Urothelium cell line (cell line): ENCODE data around the gene LNP1.
"Not testable (repeated sequence)": the region's sequence is repeated elsewhere in the genome, so short reads cannot be mapped to it uniquely, and the experiment has no call there.

ENCODE experiments used
- DNase-seq: peaks from one replicate; pipeline ENCODE4 v3.0.0; 2011; ENCODE audit warnings: low spot score, mixed read lengths
- FAIRE-seq: peaks from 2 replicates; lab custom pipeline; 2011; peaks lifted over from hg19 to GRCh38; lab: Jason Lieb, UNC

The LNP1 gene, protein sequence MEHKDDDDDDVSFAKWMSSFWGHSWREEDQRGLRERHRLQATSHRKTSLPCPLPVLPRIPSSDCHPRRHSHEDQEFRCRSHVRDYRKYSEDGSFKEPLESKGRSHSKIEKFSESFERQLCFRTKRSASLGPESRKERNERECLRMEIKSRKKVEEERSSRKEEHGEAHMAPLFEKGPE

DNA sequence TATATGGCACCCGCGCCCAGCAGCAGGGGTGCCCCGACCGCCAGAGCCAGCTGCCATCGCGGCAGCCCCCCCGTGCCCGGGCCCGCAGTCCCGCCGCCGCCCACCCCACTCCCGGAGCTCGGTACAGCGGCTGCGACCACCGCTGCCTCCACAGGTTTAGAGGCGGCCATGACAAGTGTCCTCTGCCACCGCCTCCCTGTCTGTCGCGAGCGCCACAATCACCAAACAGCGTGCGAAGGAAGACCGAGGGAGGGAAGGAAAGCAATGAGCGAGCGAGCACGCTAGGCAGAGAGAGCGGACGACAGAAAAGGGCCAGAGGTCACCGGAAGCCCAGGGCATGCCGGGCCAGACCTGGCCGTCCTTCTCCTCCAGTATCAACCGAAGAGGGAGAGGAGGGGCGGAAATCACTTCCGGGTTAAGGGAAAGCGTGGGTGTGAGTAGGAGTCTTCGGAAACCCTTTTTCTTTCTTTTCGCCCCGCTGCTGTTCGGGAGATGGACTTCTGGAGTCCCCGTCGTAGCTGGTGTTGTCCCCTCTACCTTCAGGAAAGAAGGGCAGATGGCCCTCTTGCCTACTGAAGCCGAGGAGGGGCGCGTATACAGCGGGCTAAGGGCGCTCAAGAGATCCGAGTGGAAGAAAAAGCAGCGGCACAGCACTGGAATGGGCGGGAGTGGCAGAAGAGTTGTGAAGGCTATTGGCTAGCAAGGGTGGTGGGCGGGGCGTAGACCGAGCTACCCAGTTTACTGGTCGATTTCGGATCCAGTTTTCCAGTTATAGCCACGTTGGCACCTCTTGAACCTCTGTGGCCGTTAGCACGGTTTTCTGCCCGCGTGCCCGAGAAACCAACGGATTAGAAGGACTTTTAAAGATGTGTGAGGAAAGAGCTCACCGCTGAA, at the start of gene LNP1, which contains the start of gene TOMM70:
Gene LNP1 (plus strand): TSS at position 760 of the 894 bp plus-strand sequence. CDS start 28,191 bp downstream, outside the sequence.
Gene TOMM70 (minus strand): TSS at position 310 of the 894 bp plus-strand sequence. CDS start 140 bp downstream, at position 170.
- peak; percentile 95 for DNase-seq
- peak; percentile 85 for FAIRE-seq

DNA sequence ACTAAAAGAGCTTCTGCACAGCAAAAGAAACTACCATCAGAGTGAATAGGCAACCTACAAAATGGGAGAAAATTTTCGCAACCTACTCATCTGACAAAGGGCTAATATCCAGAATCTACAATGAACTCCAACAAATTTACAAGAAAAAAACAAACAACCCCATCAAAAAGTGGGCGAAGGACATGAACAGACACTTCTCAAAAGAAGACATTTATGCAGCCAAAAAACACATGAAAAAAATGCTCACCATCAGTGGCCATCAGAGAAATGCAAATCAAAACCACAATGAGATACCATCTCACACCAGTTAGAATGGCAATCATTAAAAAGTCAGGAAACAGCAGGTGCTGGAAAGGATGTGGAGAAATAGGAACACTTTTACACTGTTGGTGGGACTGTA, 49.6 kb upstream of the LNP1 start:
- not testable (repeated sequence) for FAIRE-seq, DNase-seq

DNA sequence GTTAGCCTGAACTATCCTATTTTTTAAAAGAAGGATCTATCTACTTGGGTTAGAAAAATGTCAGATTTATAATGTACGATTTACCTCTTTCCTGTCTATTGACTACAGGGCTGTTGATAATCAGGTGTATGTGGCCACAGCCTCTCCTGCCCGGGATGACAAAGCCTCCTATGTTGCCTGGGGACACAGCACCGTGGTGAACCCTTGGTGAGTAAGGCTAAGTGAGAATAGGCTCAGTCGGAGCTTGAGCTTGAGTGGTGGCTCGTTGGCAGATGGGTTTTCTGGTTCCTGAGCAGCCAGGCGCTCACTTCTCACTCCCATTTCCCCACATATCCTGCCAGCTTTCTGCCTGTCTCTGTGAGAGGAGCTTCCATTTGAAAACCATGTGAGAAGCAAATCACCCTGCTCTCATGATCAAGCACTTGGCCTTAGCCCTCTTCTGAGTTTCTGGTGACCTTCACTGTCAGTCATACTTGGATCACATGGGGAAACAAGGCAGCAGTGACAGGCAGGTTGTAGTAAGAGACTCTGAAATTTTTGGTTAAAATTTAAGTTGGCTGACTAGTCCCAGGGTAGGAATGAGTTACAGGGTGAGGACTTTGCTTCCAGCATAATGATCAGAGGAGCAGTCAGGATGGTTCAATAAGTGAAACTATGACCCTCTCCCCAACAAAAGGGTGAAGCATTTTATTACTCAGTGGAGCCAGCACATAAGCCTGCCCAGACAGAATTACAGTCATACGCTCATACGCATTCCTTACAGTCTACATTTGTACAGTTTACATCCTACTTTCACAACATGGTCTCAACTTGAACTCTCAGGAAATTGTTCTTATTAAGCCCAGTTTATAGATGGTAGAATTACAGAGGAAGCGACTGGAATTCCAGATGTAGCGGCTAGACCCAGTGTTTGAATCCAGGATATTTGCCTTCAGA, 48.8 kb upstream of the LNP1 start:
- DNase-seq, result no peak
- FAIRE-seq, result no peak

- no peak for FAIRE-seq
Measured at GRCh38 chr3:100354850-100355249, 46.5 kb upstream of the LNP1 start.

GRCh38 chr3:100358413-100358812, 42.9 kb upstream of the LNP1 start:
- no peak for FAIRE-seq
- no peak for DNase-seq

More at GRCh38 chr3:100354850-100355249, 46.5 kb upstream of the LNP1 start:
- DNase-seq, result no peak

GRCh38 chr3:100359035-100359434, 42.3 kb upstream of the LNP1 start:
- DNase-seq (no peak), FAIRE-seq (no peak)

GRCh38 chr3:100360757-100361496, 40.4 kb upstream of the LNP1 start:
- FAIRE-seq (no peak), DNase-seq (no peak)

GRCh38 chr3:100361897-100362296, 39.4 kb upstream of the LNP1 start:
- no peak for DNase-seq
- FAIRE-seq, result peak; percentile 62

DNA sequence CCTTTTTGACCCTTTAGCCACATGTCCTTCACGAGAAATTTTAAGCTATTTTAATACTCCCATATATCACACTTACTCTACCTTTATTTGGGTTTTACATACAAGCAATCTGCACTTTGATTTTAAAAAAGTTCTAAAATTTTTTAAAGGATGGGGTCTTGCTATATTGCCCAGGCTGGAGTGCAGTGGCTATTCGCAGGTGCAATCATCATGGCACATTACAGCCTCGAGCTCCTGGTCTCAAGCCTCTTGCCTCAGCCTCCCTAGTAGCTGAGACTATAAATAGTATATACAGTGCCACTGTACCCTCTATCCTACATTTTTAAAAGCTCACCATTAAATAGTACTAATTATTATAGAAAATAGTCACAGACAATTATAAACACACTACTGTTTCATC, 36.9 kb upstream of the LNP1 start:
- no peak for DNase-seq
- FAIRE-seq, result no peak

DNA sequence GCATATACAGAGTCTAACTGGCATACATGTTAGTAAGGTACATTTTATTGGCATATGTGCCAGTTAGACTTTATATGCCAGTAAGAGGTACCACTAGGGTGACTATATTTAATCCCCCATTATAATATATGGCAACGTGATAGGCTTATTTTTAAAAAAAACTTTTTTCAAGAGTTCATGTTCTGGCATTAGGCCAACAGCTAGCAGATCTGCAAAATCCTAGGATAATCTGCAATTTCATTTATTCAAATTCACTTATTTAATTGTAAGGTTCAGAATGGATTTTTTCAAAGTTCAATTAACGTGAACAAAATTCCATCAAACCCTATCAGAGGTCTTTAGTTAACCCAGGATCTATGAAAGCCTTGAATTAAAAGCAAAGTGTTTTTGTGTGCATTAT, 34.9 kb upstream of the LNP1 start:
- no peak for FAIRE-seq
- DNase-seq, result no peak

- DNase-seq (no peak), FAIRE-seq (peak; percentile 79)
Measured at GRCh38 chr3:100368441-100368840, 32.9 kb upstream of the LNP1 start.

- DNase-seq, result no peak
- no peak for FAIRE-seq
Measured at GRCh38 chr3:100370756-100371155, 30.6 kb upstream of the LNP1 start.

DNA sequence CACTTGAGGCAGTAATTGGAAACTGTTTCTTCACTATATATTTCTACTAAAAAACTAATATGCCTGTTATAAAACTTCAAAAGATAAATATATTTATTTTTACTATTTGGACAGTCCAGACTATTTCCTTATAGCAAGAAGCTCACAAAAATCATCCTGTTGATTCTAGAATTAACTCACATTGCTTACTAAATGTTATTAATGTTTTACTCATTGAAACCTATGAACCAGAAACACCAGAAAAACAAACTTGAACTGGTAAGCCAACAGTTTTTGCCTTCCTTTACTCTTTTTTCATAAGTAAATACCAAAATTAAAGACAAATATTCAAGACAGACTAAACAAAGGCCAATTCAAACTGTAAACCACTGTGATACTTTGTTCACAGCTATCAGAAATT, 26.8 kb upstream of the LNP1 start:
- FAIRE-seq, result no peak
- DNase-seq, result no peak

DNA sequence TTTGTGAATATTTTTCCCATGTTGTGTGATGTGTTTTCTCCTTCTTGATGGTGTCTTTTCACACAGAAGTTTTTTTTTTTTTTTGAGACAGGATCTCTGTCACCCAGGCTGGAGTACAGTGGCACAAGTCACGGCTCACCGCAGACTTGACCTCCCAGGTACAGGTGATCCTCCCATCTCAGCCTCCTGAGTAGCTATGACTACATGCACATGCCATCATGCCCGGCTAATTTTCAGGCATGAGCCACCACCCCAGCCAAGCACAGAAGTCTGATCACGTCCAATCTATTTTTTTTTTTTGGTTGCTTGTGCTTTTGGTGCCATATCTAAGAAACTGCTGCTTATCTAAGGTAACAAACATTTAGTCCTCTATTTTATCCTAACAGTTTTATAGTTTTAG, 25.0 kb upstream of the LNP1 start:
- FAIRE-seq (no peak), DNase-seq (no peak)

- no peak for FAIRE-seq
Measured at GRCh38 chr3:100384733-100385525, 16.4 kb upstream of the LNP1 start.

DNA sequence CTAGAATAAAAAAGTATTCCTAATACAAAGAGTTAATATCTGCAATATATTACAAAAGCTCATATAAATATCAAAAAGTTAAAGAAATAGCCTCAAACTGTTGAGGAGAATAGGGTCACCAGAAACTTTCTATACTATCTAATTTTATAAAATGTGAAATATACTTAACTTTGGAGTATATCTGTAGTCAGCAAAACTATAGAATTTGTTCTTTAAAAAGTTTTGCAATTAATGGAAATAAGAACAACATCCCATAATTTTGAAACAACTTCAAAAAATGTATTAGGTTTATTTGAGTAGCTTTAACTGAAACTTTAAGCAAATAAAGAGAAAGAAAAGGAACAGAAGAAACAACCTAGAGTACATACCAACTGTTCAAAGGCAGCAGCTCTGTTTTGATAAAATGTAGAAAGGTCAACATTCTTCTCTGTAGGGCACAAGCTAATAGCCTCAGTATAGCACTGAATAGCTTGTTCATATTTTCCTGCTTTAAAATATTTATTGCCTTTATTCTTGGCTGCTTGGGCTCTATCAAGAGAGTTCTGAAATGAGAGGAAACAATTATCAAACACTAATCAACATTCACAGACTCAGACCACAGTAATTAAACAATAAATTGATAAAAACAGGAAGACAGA, 14.8 kb upstream of the LNP1 start:
- DNase-seq, result no peak
- no peak for FAIRE-seq

More at GRCh38 chr3:100384733-100385525, 16.4 kb upstream of the LNP1 start:
- no peak for DNase-seq

DNA sequence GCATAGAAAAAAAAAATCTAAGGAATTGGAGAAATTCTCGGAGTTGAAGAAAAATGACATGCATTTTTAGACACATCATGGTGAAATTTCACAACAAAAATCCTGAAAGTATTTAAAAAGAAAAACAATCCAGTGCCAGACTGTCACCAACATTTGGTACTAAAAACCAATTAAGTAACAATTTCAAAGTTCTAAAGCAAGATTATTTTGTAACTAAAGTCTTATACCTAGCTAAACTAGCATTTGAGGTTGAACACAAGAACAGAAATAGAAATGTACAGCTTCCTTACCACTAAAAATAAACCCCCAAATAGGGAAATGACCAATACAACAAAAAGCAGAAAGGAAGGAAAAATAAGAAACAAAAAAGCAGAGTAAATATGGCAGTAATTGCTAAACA, 12.3 kb upstream of the LNP1 start:
- DNase-seq, result no peak

DNA sequence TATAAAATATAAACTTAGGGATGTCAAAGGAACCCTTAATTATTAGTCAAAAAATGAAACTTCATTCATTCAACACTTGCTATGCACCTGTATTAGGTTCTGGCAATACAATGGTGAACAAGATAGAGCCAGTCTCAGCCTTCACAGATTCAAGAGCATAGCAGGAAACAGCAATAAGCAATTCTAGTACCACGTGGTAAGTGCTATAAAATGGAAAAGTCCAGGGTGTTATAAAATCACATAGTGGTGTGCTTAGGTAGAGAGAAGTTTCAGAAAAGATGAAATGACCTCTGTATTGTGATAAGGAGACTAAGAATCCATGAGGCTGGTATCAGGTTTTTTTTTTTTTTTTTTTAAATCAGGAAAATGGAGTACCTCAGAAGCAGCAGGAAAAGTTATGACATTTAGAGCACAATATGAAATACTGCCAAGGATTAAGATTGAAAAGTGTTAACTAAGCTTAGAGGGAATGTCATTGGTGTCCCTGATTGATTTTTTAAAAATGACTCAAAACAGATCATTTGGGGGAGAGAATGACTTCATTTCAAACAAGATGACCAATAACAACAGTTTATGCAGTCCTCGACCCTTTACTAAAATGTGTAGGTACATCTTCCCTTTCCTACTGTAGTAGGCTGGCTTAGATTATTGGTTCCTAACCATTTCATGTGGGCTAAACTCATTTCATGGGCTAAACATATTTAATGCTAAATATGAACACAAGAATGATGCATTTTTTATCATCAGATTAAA, 5.5 kb upstream of the LNP1 start:
- DNase-seq, result no peak
- FAIRE-seq, result no peak

More for the DNA sequence above, 12.3 kb upstream of the LNP1 start:
- FAIRE-seq, result no peak
